SK-N-SH (cell line): ENCODE data around the gene IDH3G.
"Not testable (repeated sequence)": the region's sequence is repeated elsewhere in the genome, so short reads cannot be mapped to it uniquely, and the experiment has no call there.

ENCODE experiments used
- CHD2 ChIP-seq: fragments of 150-350 bp; IDR thresholded peaks from 2 replicates; pipeline ENCODE4 v1.6.1; 2018; ENCODE audit warnings: low read length; ENCODE audit not compliant: partially characterized antibody
- EP300 ChIP-seq, 2 experiments: IDR thresholded peaks; 2 replicates each; pipeline versions ENCODE4 v1.4.0 to v1.6.1; 2012; ENCODE audit warnings: borderline replicate concordance in 1 of 2, low read depth in 1 of 2, low read length in 1 of 2
- EZH2phosphoT487 ChIP-seq: fragments of 200-600 bp; sonication (generic); IDR thresholded peaks from 2 replicates; pipeline ENCODE4 v1.6.1; 2017; ENCODE audit warnings: low read depth, mixed run types, mild to moderate bottlenecking, antibody characterized with exemption, moderate library complexity, borderline replicate concordance
- FOXM1 ChIP-seq: IDR thresholded peaks from 2 replicates; pipeline ENCODE4 v1.4.0; 2012; ENCODE audit warnings: low read depth, mild to moderate bottlenecking
- MEF2A ChIP-seq: IDR thresholded peaks from 2 replicates; pipeline ENCODE4 v1.4.0; 2012; ENCODE audit warnings: low read depth, borderline replicate concordance
- NFIC ChIP-seq: IDR thresholded peaks from 2 replicates; pipeline ENCODE4 v1.4.0; 2012; ENCODE audit warnings: borderline replicate concordance
- NRF1 ChIP-seq: IDR thresholded peaks from 2 replicates; pipeline ENCODE4 v1.6.1; 2012; ENCODE audit warnings: low read depth, mild to moderate bottlenecking, low read length
- POLR2AphosphoS5 ChIP-seq: IDR thresholded peaks from 2 replicates; pipeline ENCODE4 v1.6.1; 2012; ENCODE audit warnings: low read depth, low read length
- REST ChIP-seq: IDR thresholded peaks from 2 replicates; pipeline ENCODE4 v1.6.1; 2012; ENCODE audit warnings: mild to moderate bottlenecking, low read depth, low read length, moderate library complexity
- TF ChIP-seq, protein P1 (sequence below): IDR thresholded peaks from 2 replicates; pipeline ENCODE4; 2012
- TF ChIP-seq, protein P2 (sequence below): fragments of 200-600 bp; sonication (generic); IDR thresholded peaks from 2 replicates; pipeline ENCODE4 v1.6.1; 2017; ENCODE audit warnings: antibody characterized with exemption, mild to moderate bottlenecking, moderate library complexity
- TF ChIP-seq, protein P3 (sequence below): IDR thresholded peaks from 2 replicates; pipeline ENCODE4 v1.4.0; 2012; ENCODE audit warnings: low read depth

DNA sequence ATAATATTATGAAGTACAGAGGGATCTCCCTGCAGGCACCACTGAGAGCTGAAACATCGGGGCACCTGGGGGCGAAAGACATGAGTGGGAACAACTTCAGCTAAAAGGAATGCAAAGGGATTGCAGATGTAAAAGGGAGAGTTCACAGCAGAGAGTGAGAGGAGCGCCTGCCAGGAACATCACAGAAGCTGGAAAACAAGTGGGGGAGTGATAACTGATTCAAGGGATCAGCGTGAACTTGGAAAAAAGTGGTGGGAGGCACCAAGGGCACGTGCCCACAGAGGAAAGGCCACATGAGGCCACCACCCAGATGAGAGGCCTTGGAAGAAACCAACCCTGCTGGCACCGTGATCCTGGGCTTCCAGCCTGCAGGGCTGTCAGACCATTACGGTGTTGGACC lies 45.2 kb downstream of the IDH3G start:
- not testable (repeated sequence) for TF ChIP-seq MEF2A; POLR2AphosphoS5; CHD2; NRF1; FOXM1; EP300 (IDR thresholded peaks at IDR 0.05; ENCODE audit: borderline replicate concordance in 1 of 2, low read depth in 1 of 2, low read length in 1 of 2); EZH2phosphoT487; NFIC; REST
- TF ChIP-seq, protein P1, sequence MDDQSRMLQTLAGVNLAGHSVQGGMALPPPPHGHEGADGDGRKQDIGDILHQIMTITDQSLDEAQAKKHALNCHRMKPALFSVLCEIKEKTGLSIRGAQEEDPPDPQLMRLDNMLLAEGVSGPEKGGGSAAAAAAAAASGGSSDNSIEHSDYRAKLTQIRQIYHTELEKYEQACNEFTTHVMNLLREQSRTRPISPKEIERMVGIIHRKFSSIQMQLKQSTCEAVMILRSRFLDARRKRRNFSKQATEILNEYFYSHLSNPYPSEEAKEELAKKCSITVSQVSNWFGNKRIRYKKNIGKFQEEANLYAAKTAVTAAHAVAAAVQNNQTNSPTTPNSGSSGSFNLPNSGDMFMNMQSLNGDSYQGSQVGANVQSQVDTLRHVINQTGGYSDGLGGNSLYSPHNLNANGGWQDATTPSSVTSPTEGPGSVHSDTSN, result not testable (repeated sequence)
- TF ChIP-seq, protein P2, sequence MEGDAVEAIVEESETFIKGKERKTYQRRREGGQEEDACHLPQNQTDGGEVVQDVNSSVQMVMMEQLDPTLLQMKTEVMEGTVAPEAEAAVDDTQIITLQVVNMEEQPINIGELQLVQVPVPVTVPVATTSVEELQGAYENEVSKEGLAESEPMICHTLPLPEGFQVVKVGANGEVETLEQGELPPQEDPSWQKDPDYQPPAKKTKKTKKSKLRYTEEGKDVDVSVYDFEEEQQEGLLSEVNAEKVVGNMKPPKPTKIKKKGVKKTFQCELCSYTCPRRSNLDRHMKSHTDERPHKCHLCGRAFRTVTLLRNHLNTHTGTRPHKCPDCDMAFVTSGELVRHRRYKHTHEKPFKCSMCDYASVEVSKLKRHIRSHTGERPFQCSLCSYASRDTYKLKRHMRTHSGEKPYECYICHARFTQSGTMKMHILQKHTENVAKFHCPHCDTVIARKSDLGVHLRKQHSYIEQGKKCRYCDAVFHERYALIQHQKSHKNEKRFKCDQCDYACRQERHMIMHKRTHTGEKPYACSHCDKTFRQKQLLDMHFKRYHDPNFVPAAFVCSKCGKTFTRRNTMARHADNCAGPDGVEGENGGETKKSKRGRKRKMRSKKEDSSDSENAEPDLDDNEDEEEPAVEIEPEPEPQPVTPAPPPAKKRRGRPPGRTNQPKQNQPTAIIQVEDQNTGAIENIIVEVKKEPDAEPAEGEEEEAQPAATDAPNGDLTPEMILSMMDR, result not testable (repeated sequence)
- TF ChIP-seq, protein P3, sequence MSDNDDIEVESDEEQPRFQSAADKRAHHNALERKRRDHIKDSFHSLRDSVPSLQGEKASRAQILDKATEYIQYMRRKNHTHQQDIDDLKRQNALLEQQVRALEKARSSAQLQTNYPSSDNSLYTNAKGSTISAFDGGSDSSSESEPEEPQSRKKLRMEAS, result not testable (repeated sequence)
